GM23338 (cell line): ENCODE measurements around the gene MYH3. TPM values are rescaled to one million over a fixed set of nuclear protein-coding genes. Genes with fewer than 3 reads are reported as not detected.

Experiments used
- ATAC-seq: fragments of 200-7000 bp; cut with Tn5 transposase; 3 replicates; pipeline ENCODE4 v1.9.1; 2020
- DNase-seq: peaks from one replicate; pipeline ENCODE4 v3.0.0-alpha.2; 2015; ENCODE audit warnings: low spot score
- H2AFZ ChIP-seq: fragments of 200-600 bp; sonication (generic); 2 replicates; pipeline ENCODE4 v1.8.0; 2016; ENCODE audit warnings: antibody characterized with exemption, mild to moderate bottlenecking, moderate library complexity
- H3F3A ChIP-seq: fragments of 200-600 bp; sonication (generic); replicated peaks from 2 replicates; pipeline ENCODE4 v1.8.0; 2017; ENCODE audit warnings: antibody characterized with exemption, mixed run types, low read depth
- H3K27ac ChIP-seq: fragments of 200-600 bp; sonication (generic); 2 replicates; pipeline ENCODE4 v1.6.1; 2016; ENCODE audit warnings: low read depth
- H3K27me3 ChIP-seq: fragments of 200-600 bp; sonication (generic); 2 replicates; pipeline ENCODE4 v1.8.0; 2016; ENCODE audit warnings: mild to moderate bottlenecking, mixed run types, moderate library complexity; ENCODE audit not compliant: insufficient read depth
- H3K36me3 ChIP-seq: fragments of 200-600 bp; sonication (generic); 2 replicates; pipeline ENCODE4 v1.8.0; 2016; ENCODE audit warnings: mild to moderate bottlenecking; ENCODE audit not compliant: insufficient read depth
- H3K4me1 ChIP-seq: fragments of 200-600 bp; sonication (generic); 2 replicates; pipeline ENCODE4 v1.8.0; 2016; ENCODE audit warnings: mild to moderate bottlenecking, moderate library complexity; ENCODE audit not compliant: insufficient read depth
- H3K4me2 ChIP-seq: fragments of 200-600 bp; sonication (generic); 2 replicates; pipeline ENCODE4 v1.7.1; 2017; ENCODE audit warnings: mixed run types
- H3K4me3 ChIP-seq: fragments of 200-600 bp; sonication (generic); 2 replicates; pipeline ENCODE4 v1.6.1; 2016; ENCODE audit warnings: mixed run types
- H3K79me2 ChIP-seq: fragments of 200-600 bp; sonication (generic); replicated peaks from 2 replicates; pipeline ENCODE4 v1.8.0; 2017; ENCODE audit warnings: mild to moderate bottlenecking; ENCODE audit not compliant: insufficient read depth
- H3K9me2 ChIP-seq: fragments of 200-600 bp; sonication (generic); 2 replicates; pipeline ENCODE4 v1.8.0; 2017; ENCODE audit not compliant: insufficient read depth
- H4K20me1 ChIP-seq: fragments of 200-600 bp; sonication (generic); replicated peaks from 2 replicates; pipeline ENCODE4 v1.8.0; 2017; ENCODE audit warnings: mild to moderate bottlenecking; ENCODE audit not compliant: insufficient read depth
- H3K27ac Mint-ChIP-seq: 2 replicates; pipeline ENCODE4 v1.8.0; 2020; ENCODE audit warnings: inconsistent platforms, mild to moderate bottlenecking, moderate library complexity, mixed read lengths
- H3K27me3 Mint-ChIP-seq: 3 replicates; pipeline ENCODE4 v1.8.0; 2022; ENCODE audit warnings: low read depth, mild to moderate bottlenecking, moderate library complexity, mixed read lengths, inconsistent platforms; ENCODE audit not compliant: insufficient read depth, poor library complexity
- H3K36me3 Mint-ChIP-seq: 3 replicates; pipeline ENCODE4 v1.8.0; 2021; ENCODE audit warnings: low read depth, mild to moderate bottlenecking, inconsistent platforms, moderate library complexity, mixed read lengths
- H3K4me1 Mint-ChIP-seq: 3 replicates; pipeline ENCODE4 v1.8.0; 2020; ENCODE audit warnings: mild to moderate bottlenecking, inconsistent platforms, mixed read lengths
- H3K4me3 Mint-ChIP-seq: 3 replicates; pipeline ENCODE4 v1.8.0; 2021; ENCODE audit warnings: moderate library complexity, mild to moderate bottlenecking, inconsistent platforms, mixed read lengths
- H3K9me3 Mint-ChIP-seq: 3 replicates; pipeline ENCODE4 v1.8.0; 2020; ENCODE audit warnings: moderate library complexity, mild to moderate bottlenecking, inconsistent platforms, mixed read lengths
- EZH2 ChIP-seq: fragments of 200-600 bp; sonication (generic); IDR thresholded peaks from one replicate; pipeline ENCODE4 v1.8.0; 2017; ENCODE audit warnings: antibody characterized with exemption, mild to moderate bottlenecking, low read depth; ENCODE audit not compliant: unreplicated experiment
- NANOG ChIP-seq: IDR thresholded peaks from 2 replicates; pipeline ENCODE4 v1.6.1; 2016; ENCODE audit warnings: antibody characterized with exemption, borderline replicate concordance
- STAT1 ChIP-seq: IDR thresholded peaks from one replicate; pipeline ENCODE4 v1.6.1; 2016; ENCODE audit warnings: antibody characterized with exemption; ENCODE audit not compliant: unreplicated experiment
- ZNF114 ChIP-seq: fragments of 250-450 bp; sonication (Bioruptor Pico); IDR thresholded peaks from 2 replicates; pipeline ENCODE4 v1.5.0; 2020; ENCODE audit warnings: mild to moderate bottlenecking, moderate library complexity
- ZNF331 ChIP-seq: fragments of 250-450 bp; sonication (Bioruptor Pico); IDR thresholded peaks from 2 replicates; pipeline ENCODE4 v1.5.0; 2020; ENCODE audit warnings: low read depth, mild to moderate bottlenecking, moderate library complexity
- polyA plus RNA-seq: library from polyadenylated mRNA; unstranded; fragments of >200 nt; fragmentation: Nextera tagmentation; extraction: Ambion mirVana; gene quantifications from 2 replicates; pipeline ENCODE4 v1.2.1, GENCODE V29; 2016
- total RNA-seq: library from RNA; depleted of rRNA; stranded (reverse); fragments of >200 nt; shearing (Covaris generic); gene quantifications from 2 replicates; pipeline ENCODE4 v1.2.3, GENCODE V29; 2014
- TF ChIP-seq, protein P1 (sequence below): IDR thresholded peaks from one replicate; pipeline ENCODE4 v1.6.1; 2018; ENCODE audit warnings: antibody characterized with exemption; ENCODE audit not compliant: unreplicated experiment
- TF ChIP-seq, protein P2 (sequence below), 2 experiments: fragments of 200-600 bp in 1 of 2; sonication (generic) in 1 of 2; conservative IDR thresholded peaks; 2 replicates each; pipeline versions ENCODE4 v1.5.1 to v1.6.1; 2016 to 2017; ENCODE audit warnings: antibody characterized with exemption in 2 of 2, low read depth in 2 of 2, mild to moderate bottlenecking in 2 of 2, moderate library complexity in 1 of 2
- TF ChIP-seq, protein P3 (sequence below): IDR thresholded peaks from 2 replicates; pipeline ENCODE4 v1.6.1; 2016; ENCODE audit warnings: antibody characterized with exemption

MYH3 gene
- total and polyA plus RNA-seq, 2 experiments from 2014 or later: 0.84 to 1.8 TPM

DNA sequence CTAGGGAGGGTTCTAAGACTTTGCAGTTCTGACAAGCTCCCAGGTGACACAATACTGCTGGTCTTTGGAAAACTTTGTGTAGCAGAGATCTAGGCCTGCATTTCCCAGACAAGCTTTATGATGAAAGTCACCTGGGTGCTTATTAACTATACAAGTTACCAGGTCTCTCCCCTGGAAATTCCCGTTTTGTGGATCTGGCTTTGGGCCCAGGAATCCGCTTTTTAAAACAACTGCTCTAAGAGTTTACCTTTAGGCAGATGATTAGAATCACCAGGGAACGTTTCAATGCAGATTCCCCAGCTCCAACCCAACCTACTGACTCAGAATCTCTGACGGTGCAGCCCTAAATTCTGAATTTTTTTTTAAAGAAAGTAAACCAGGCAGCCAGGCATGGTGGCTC is 36.3 kb downstream of the MYH3 start (continued):
- TF ChIP-seq, protein P1, sequence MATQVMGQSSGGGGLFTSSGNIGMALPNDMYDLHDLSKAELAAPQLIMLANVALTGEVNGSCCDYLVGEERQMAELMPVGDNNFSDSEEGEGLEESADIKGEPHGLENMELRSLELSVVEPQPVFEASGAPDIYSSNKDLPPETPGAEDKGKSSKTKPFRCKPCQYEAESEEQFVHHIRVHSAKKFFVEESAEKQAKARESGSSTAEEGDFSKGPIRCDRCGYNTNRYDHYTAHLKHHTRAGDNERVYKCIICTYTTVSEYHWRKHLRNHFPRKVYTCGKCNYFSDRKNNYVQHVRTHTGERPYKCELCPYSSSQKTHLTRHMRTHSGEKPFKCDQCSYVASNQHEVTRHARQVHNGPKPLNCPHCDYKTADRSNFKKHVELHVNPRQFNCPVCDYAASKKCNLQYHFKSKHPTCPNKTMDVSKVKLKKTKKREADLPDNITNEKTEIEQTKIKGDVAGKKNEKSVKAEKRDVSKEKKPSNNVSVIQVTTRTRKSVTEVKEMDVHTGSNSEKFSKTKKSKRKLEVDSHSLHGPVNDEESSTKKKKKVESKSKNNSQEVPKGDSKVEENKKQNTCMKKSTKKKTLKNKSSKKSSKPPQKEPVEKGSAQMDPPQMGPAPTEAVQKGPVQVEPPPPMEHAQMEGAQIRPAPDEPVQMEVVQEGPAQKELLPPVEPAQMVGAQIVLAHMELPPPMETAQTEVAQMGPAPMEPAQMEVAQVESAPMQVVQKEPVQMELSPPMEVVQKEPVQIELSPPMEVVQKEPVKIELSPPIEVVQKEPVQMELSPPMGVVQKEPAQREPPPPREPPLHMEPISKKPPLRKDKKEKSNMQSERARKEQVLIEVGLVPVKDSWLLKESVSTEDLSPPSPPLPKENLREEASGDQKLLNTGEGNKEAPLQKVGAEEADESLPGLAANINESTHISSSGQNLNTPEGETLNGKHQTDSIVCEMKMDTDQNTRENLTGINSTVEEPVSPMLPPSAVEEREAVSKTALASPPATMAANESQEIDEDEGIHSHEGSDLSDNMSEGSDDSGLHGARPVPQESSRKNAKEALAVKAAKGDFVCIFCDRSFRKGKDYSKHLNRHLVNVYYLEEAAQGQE: no peak
- no peak for TF ChIP-seq ZNF114 (CRISPR knock-in tag)
- no peak for TF ChIP-seq NANOG
- no peak for TF ChIP-seq EZH2
- TF ChIP-seq, protein P2, sequence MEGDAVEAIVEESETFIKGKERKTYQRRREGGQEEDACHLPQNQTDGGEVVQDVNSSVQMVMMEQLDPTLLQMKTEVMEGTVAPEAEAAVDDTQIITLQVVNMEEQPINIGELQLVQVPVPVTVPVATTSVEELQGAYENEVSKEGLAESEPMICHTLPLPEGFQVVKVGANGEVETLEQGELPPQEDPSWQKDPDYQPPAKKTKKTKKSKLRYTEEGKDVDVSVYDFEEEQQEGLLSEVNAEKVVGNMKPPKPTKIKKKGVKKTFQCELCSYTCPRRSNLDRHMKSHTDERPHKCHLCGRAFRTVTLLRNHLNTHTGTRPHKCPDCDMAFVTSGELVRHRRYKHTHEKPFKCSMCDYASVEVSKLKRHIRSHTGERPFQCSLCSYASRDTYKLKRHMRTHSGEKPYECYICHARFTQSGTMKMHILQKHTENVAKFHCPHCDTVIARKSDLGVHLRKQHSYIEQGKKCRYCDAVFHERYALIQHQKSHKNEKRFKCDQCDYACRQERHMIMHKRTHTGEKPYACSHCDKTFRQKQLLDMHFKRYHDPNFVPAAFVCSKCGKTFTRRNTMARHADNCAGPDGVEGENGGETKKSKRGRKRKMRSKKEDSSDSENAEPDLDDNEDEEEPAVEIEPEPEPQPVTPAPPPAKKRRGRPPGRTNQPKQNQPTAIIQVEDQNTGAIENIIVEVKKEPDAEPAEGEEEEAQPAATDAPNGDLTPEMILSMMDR (conservative IDR thresholded peaks at IDR 0.05; ENCODE audit: low read depth in 2 of 2): no peak
- TF ChIP-seq, protein P3, sequence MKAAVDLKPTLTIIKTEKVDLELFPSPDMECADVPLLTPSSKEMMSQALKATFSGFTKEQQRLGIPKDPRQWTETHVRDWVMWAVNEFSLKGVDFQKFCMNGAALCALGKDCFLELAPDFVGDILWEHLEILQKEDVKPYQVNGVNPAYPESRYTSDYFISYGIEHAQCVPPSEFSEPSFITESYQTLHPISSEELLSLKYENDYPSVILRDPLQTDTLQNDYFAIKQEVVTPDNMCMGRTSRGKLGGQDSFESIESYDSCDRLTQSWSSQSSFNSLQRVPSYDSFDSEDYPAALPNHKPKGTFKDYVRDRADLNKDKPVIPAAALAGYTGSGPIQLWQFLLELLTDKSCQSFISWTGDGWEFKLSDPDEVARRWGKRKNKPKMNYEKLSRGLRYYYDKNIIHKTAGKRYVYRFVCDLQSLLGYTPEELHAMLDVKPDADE: no peak
- no peak for TF ChIP-seq STAT1

DNA sequence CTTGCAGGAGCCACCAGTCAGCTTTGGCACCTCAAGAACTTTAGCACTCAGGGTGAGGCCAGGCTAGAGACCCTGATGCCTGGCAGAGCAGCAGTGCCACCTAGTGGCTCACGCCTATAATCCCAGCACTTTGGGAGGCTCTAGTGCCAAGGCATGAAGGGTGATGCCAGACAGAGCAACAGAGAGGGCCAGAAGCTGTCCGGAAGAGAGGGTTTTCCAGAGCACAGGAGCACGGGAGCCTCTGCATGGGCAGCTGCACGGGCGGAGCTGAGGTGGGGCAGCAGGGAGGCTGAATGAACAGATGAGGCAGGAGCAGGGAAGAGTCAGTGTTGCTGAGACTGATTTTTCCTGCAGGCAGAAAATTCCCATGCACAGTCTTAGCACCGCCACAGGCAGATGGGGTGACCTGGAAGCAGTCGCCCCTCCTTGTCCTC is 38.9 kb downstream of the MYH3 start:
- H3K9me3 Mint-ChIP-seq: no peaks in the 10 kb centered on the region; the same call in 2 of the 3 replicates
- Histone ChIP-seq H3K79me2 (no peaks in the 10 kb centered on the region), H3K4me2 (no peak overlapping the region), H3K27ac (no peak overlapping the region), H3K4me1 (no peaks in the 10 kb centered on the region), H3K4me3 (no peak overlapping the region), H3F3A (no peaks in the 10 kb centered on the region), H3K27me3 (no peaks in the 10 kb centered on the region), H3K9me2 (no peaks in the 10 kb centered on the region), H2AFZ (peak overlapping the region; percentile 95), H4K20me1 (no peaks in the 10 kb centered on the region), H3K36me3 (no peaks in the 10 kb centered on the region)
- peaks cover 19% of the 10 kb centered on the region for H3K4me1 Mint-ChIP-seq
- ATAC-seq (peak; percentile 92), DNase-seq (peak; percentile 92)
- H3K27me3 Mint-ChIP-seq: peaks cover 17% of the 10 kb centered on the region
- no peak overlapping the region; the same call in 1 of the 2 replicates for H3K27ac Mint-ChIP-seq
- no peak for TF ChIP-seq ZNF331 (CRISPR knock-in tag)
- TF ChIP-seq, protein P2 (conservative IDR thresholded peaks at IDR 0.05; ENCODE audit: low read depth in 2 of 2): peak; percentile 97
- H3K36me3 Mint-ChIP-seq: no peaks in the 10 kb centered on the region
- no peak overlapping the region for H3K4me3 Mint-ChIP-seq
